Sigmoid colon (tissue), 7 donors: ENCODE measurements around the gene CHDH. TPM values are rescaled to one million over a fixed set of nuclear protein-coding genes. Genes with fewer than 3 reads are reported as not detected.

Experiments used
- DNase-seq: peaks from one replicate; pipeline ENCODE4 v3.0.0-alpha.2; 2019
- H3K27ac ChIP-seq, 4 donors: fragments of 200-600 bp; sonication (generic); one replicate each; pipeline ENCODE4 v1.5.1; 2016 to 2019; ENCODE audit warnings: mild to moderate bottlenecking in 1 of 4
- H3K27me3 ChIP-seq, 3 donors: fragments of 200-600 bp; sonication (generic); one replicate each; pipeline ENCODE4 v1.5.1; 2019; ENCODE audit warnings: mild to moderate bottlenecking in 1 of 3
- H3K36me3 ChIP-seq, 4 donors: fragments of 200-600 bp; sonication (generic); one replicate each; pipeline ENCODE4 v1.5.1; 2016 to 2019
- H3K4me1 ChIP-seq, 4 donors: fragments of 200-600 bp; sonication (generic); one replicate each; pipeline ENCODE4 v1.5.1; 2017 to 2019
- H3K4me3 ChIP-seq, 4 donors: fragments of 200-600 bp; sonication (generic); one replicate each; pipeline ENCODE4 v1.5.1; 2017 to 2019; ENCODE audit warnings: mild to moderate bottlenecking in 2 of 4, moderate library complexity in 1 of 4
- H3K9me3 ChIP-seq, 4 donors: fragments of 200-600 bp in 3 of 4; sonication (generic) in 3 of 4; one replicate each; pipeline versions ENCODE4 v1.5.1 to v1.6.1; 2013 to 2019
- CTCF ChIP-seq, 4 experiments: fragments of 450-650 bp in 3 of 4; fragments of 200-600 bp in 1 of 4; IDR thresholded peaks; one replicate each; pipeline ENCODE4 v1.5.1; 2016 to 2019; ENCODE audit warnings: antibody characterized with exemption in 4 of 4, mild to moderate bottlenecking in 3 of 4, moderate library complexity in 2 of 4
- EP300 ChIP-seq, 4 donors: sonication (generic); formaldehyde crosslinking; IDR thresholded peaks; one replicate each; pipeline ENCODE4 v1.6.1; 2017; ENCODE audit warnings: antibody characterized with exemption in 4 of 4
- POLR2A ChIP-seq, 2 donors: fragments of 450-650 bp; IDR thresholded peaks; one replicate each; pipeline ENCODE4 v1.6.1; 2016; ENCODE audit warnings: antibody characterized with exemption in 2 of 2, mild to moderate bottlenecking in 2 of 2, moderate library complexity in 2 of 2
- POLR2AphosphoS5 ChIP-seq, 4 donors: sonication (generic); formaldehyde crosslinking; IDR thresholded peaks; one replicate each; pipeline ENCODE4 v1.6.1; 2017; ENCODE audit warnings: antibody characterized with exemption in 4 of 4
- WGBS, 2 donors: extraction: QIAGEN DNeasy Blood & Tissue Kit; methylation state at CpG; one replicate each; pipeline ENCODE4 v1.1.7; 2013; 5-methylcytosine and 5-hydroxymethylcytosine counted together
- intact Hi-C: fragments of 100-400 bp; cut with DNase I; formaldehyde crosslinking; loops from one replicate; pipeline ENCODE4 v1.15.1; 2023
- polyA plus RNA-seq, 3 donors: library from polyadenylated mRNA; stranded (reverse); fragments of 200-250 nt; gene quantifications; one replicate each; pipeline ENCODE4 v1.2.3, GENCODE V29; 2013
- total RNA-seq, 4 donors: library from RNA; depleted of rRNA; stranded (reverse); fragments of >200 nt; gene quantifications; one replicate each; pipeline ENCODE4 v1.1.0, GENCODE V29; 2016
- donor health status: healthy with polysubstance abuse.
- donor health status: Bipolar disorder and iron deficiency.
- donor health status: healthy.

CHDH gene
- total and polyA plus RNA-seq, 7 donors: 1.1 to 9.5 (median 1.8) TPM

DNA sequence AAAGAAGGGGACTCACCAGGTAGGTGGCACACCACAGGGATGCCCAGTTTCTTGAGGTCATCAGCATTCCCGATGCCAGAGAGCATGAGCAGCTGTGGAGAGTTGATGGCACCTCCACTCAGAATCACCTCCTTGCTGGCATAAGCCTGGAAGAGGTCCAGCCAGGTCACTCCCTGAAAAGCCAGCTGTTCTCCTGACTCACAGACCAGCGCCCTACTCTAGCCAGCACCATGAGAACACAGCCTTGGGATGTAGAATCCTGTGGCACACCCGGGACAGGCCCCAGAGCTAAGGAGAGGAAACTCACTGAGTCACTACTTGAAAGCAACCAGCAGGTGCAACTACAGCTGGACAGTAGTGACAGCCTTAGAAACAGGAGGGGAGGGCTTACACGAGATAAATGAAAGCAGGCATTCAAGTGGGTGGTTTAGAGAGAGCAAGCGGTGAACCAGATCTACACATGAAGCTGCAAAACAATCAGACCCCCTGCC lies 24.5 kb downstream of the CHDH start:
- DNase-seq: peak; percentile 44
- 31 to 61% methylated on average over 5 of the region's 5 CpGs for WGBS, 2 donors
- no peaks in the 10 kb centered on the region for H3K36me3 ChIP-seq
- no peaks in the 10 kb centered on the region for H3K9me3 ChIP-seq
- no peak overlapping the region for H3K4me3 ChIP-seq
- intact Hi-C loops: no loop called here
- H3K4me1 ChIP-seq: no peaks in the 10 kb centered on the region
- no peaks in the 10 kb centered on the region for H3K27me3 ChIP-seq
- TF ChIP-seq POLR2A (IDR thresholded peaks at IDR 0.05) (no peak), POLR2AphosphoS5 (IDR thresholded peaks at IDR 0.05) (no peak), CTCF (IDR thresholded peaks at IDR 0.05) (no peak), EP300 (IDR thresholded peaks at IDR 0.05) (no peak)
- no peak overlapping the region for H3K27ac ChIP-seq

DNA sequence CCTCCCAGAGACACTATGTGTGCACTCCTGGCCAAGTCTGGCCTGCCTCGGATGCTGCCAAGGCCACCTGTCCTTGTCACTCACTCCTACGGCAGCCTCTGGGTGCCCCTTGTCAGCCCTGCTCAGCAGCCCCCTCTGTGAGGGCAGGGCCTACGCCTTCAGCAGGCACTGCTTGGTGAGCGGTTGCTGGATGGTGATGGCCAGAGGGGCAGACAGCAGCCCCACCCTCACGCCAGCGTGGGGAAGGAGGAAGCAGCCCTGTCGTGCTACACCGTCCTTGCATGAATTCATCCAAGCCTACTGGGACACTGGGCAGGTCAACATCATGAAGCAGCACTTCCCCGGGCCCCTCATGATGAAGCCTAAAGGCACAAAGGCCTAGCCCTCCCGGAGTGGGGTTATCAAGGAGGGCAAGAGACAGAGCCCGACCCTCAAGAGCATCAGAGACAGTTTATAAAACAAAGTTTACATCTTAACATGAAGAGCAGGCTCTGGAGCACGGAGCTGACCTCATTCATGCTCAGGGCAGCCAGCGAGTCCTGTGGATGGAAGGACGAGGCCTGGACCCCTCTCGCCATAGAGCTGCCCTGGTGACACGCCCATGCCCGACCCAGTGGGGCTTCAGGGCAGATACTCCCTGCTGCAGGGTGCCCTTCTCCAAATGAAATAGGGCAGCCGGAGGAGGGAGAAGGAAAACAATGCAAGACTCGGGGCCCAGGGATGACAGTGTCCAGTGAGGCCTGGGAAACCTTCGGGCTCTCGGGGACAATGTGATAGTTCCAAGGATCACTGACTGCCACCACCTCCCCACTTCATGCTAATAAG lies 25.3 kb downstream of the CHDH start:
- H3K9me3 ChIP-seq: no peaks in the 10 kb centered on the region
- H3K36me3 ChIP-seq: no peaks in the 10 kb centered on the region
- DNase-seq: peak; percentile 50
- H3K4me1 ChIP-seq: no peaks in the 10 kb centered on the region
- no peaks in the 10 kb centered on the region for H3K27me3 ChIP-seq
- 85 to 86% methylated on average over 21 of the region's 21 CpGs for WGBS, 2 donors
- H3K27ac ChIP-seq: no peak overlapping the region
- TF ChIP-seq EP300 (IDR thresholded peaks at IDR 0.05) (no peak), POLR2AphosphoS5 (IDR thresholded peaks at IDR 0.05) (no peak), POLR2A (IDR thresholded peaks at IDR 0.05) (no peak), CTCF (IDR thresholded peaks at IDR 0.05) (no peak)
- H3K4me3 ChIP-seq: no peak overlapping the region
- intact Hi-C loops: no loop called here

GRCh38 chr3:53820084-53820483 lies 26.1 kb downstream of the CHDH start:
- WGBS, 2 donors: 91 to 93% methylated on average over 5 of the region's 5 CpGs

GRCh38 chr3:53819163-53819868 lies 26.9 kb downstream of the CHDH start:
- H3K36me3 ChIP-seq: no peaks in the 10 kb centered on the region
- H3K4me1 ChIP-seq: no peaks in the 10 kb centered on the region
- no peaks in the 10 kb centered on the region for H3K9me3 ChIP-seq
- H3K4me3 ChIP-seq: no peak overlapping the region
- WGBS, 2 donors: 83 to 91% methylated on average over 14 of the region's 14 CpGs
- no peak overlapping the region for H3K27ac ChIP-seq
- no peaks in the 10 kb centered on the region for H3K27me3 ChIP-seq
- no peak for TF ChIP-seq POLR2A (IDR thresholded peaks at IDR 0.05)
- TF ChIP-seq POLR2AphosphoS5 (IDR thresholded peaks at IDR 0.05): no peak
- TF ChIP-seq CTCF (IDR thresholded peaks at IDR 0.05): no peak
- no peak for TF ChIP-seq EP300 (IDR thresholded peaks at IDR 0.05)
- peak; percentile 45 for DNase-seq
- intact Hi-C loops: no loop called here

More at GRCh38 chr3:53820084-53820483, 26.1 kb downstream of the CHDH start:
- no peaks in the 10 kb centered on the region for H3K27me3 ChIP-seq
- no peaks in the 10 kb centered on the region for H3K9me3 ChIP-seq
- intact Hi-C loops: no loop called here
- H3K4me1 ChIP-seq: no peaks in the 10 kb centered on the region
- TF ChIP-seq POLR2A (IDR thresholded peaks at IDR 0.05) (no peak), EP300 (IDR thresholded peaks at IDR 0.05) (no peak), CTCF (IDR thresholded peaks at IDR 0.05) (no peak), POLR2AphosphoS5 (IDR thresholded peaks at IDR 0.05) (no peak)
- H3K4me3 ChIP-seq: no peak overlapping the region
- peak; percentile 32 for DNase-seq
- H3K27ac ChIP-seq: no peak overlapping the region
- H3K36me3 ChIP-seq: no peaks in the 10 kb centered on the region
